PFSK-1 (cell line): Measurements from ENCODE around the gene ENPP5.

Experiments
- POLR2AphosphoS5 ChIP-seq: IDR thresholded peaks from 2 replicates; pipeline ENCODE4 v1.6.1; 2012; ENCODE audit warnings: low read depth, mild to moderate bottlenecking, control low read depth, low read length, moderate library complexity
- REST ChIP-seq, 2 experiments: IDR thresholded peaks; 2 replicates each; pipeline versions ENCODE4 v1.6.1 to v1.8.0; 2011 to 2012; ENCODE audit warnings: low read depth in 2 of 2, low read length in 2 of 2, control low read depth in 1 of 2, inconsistent platforms in 1 of 2, mild to moderate bottlenecking in 1 of 2, moderate library complexity in 1 of 2; ENCODE audit not compliant: insufficient read depth in 1 of 2
- TAF1 ChIP-seq: IDR thresholded peaks from 2 replicates; pipeline ENCODE4 v1.6.1; 2012; ENCODE audit warnings: low read length, control low read depth, borderline replicate concordance; ENCODE audit not compliant: insufficient read depth

DNA sequence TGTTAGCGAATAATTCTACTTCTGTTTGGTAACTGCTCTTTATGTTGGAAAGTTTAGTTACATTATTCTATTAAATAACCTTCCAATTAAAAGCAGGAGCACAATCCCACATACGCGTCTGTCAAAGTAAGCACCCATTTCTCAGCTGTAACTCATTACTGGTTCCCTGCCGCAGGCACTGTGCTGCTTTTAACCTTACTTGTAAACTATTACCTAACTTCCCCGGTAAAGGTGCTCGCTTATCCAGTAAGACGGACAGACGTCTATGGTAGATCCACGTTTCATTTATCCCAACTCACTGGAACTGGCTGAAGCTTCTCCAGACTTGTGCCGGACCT lies 41.5 kb downstream of the ENPP5 start:
- TF ChIP-seq TAF1 (no peak), POLR2AphosphoS5 (no peak), REST (IDR thresholded peaks at IDR 0.05; ENCODE audit: insufficient read depth in 1 of 2, low read depth in 2 of 2, low read length in 2 of 2) (no peak)
